Stimulated activated naive CD8-positive, alpha-beta T cell treated with anti-CD3 and anti-CD28 coated beads, Interleukin-15, Interleukin-2, amounts not matched to agents 100 ng/mL and 50 ng/mL, for 24 hours (primary cell): ENCODE results near the gene SERPINE2.

Source experiments
- H3K27ac Mint-ChIP-seq: one replicate; pipeline ENCODE4 v1.8.0; 2021; ENCODE audit warnings: mild to moderate bottlenecking, mixed read lengths
- H3K27me3 Mint-ChIP-seq: one replicate; pipeline ENCODE4 v1.8.0; 2021; ENCODE audit warnings: mixed read lengths
- H3K36me3 Mint-ChIP-seq: one replicate; pipeline ENCODE4 v1.8.0; 2021; ENCODE audit warnings: low read depth, mixed read lengths
- H3K4me1 Mint-ChIP-seq: one replicate; pipeline ENCODE4 v1.8.0; 2021; ENCODE audit warnings: low read depth, mixed read lengths
- H3K4me3 Mint-ChIP-seq: one replicate; pipeline ENCODE4 v1.8.0; 2021; ENCODE audit warnings: mild to moderate bottlenecking, mixed read lengths
- H3K9me3 Mint-ChIP-seq: one replicate; pipeline ENCODE4 v1.8.0; 2021; ENCODE audit warnings: mixed read lengths

The SERPINE2 gene

DNA sequence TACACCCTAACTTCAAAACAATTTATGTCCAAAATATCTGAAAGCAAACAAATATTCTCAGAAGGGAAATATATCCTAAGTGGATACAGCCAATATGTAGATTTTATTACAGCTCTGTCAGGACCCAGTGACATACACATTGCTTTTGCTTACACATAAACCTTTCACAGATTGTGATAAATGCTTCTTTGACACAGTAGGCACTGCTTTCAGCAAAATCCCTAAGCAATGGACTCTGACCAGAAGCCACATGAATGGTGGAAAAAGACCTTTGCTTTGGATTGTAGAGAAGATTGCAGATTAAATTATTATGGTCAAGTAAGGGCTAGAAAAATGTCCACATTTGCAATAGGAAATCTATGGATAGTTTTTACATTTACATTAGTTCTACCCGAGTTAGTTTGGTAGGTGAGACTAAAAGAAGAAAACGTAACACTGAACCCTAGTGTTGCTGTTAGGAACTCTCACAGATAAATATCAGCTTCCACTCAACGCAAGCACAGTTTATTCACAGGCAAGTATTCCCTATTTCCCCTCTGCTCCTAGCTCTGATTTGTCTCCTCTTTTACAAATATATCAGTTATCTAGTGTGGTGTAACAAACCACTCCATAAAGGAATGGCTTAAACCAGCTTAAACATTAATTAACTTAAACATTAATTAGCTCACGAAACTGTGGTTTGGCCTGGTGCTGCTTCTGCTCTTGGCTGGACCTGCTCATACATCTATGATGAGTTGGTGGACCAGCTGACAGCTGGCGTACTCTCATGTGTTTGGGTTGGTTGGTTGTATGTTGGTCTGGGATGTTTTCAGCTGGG lies 23.6 kb upstream of the SERPINE2 start:
- H3K4me3 Mint-ChIP-seq = no peak overlapping the region
- no peaks in the 10 kb centered on the region for H3K9me3 Mint-ChIP-seq
- H3K4me1 Mint-ChIP-seq = no peaks in the 10 kb centered on the region
- H3K27ac Mint-ChIP-seq = no peak overlapping the region
- H3K36me3 Mint-ChIP-seq = no peaks in the 10 kb centered on the region
- H3K27me3 Mint-ChIP-seq = no peaks in the 10 kb centered on the region

DNA sequence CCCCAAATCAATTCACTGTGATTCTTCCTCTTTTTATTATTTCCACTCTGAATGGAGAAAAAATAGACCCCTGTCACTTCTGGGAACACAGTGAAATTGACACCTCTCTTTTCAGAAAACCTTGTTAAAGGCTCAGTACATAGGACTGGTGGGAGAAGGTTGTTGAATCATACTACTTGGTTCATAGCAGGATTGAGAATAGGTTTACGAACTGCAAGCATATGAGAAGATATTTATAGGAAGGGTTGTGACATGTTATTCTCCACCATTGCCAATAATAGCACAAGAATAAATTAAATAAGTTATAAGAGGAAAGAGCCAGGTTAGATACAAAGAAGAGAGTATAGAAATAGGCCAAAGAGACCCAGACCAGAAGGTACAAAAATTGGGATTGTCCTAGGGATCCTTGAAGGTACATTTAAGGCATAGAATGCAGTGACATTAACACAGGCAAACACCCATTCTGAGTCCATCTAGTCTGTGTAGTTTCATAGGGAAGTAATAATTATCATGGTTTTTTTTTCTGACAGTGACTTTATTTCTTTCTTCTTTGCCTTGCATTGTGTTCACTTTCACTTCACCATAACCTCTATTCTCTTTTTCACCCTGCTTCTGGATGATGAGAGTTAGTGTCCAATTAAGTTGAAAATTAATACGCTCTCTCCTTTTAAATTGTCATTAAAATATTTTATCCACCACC lies 21.8 kb upstream of the SERPINE2 start:
- no peak overlapping the region for H3K4me3 Mint-ChIP-seq
- H3K36me3 Mint-ChIP-seq = no peaks in the 10 kb centered on the region
- no peaks in the 10 kb centered on the region for H3K27me3 Mint-ChIP-seq
- no peaks in the 10 kb centered on the region for H3K4me1 Mint-ChIP-seq
- no peaks in the 10 kb centered on the region for H3K9me3 Mint-ChIP-seq
- H3K27ac Mint-ChIP-seq = no peak overlapping the region

DNA sequence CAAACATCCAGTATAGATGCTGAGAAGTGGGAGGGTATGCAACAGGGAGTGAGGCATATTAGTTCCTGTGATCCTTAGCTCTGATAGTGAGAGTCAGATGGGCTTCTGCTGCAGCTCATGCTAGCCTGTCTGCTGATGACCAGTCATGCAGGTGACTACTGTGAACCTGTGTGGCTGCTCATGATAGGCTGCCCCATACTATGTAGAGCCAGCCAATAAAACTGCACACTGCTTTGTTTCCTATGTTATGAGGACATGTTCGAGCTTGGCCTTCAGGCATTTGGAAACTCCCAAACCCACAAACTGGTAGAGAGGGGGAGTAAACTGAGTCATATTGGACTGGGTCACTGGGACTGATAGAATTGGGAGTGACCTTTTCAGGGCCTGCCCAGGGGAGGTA lies 20.1 kb upstream of the SERPINE2 start:
- Mint-ChIP-seq H3K4me1 (no peaks in the 10 kb centered on the region), H3K36me3 (no peaks in the 10 kb centered on the region), H3K27ac (no peak overlapping the region), H3K4me3 (no peak overlapping the region), H3K9me3 (no peaks in the 10 kb centered on the region), H3K27me3 (no peaks in the 10 kb centered on the region)

DNA sequence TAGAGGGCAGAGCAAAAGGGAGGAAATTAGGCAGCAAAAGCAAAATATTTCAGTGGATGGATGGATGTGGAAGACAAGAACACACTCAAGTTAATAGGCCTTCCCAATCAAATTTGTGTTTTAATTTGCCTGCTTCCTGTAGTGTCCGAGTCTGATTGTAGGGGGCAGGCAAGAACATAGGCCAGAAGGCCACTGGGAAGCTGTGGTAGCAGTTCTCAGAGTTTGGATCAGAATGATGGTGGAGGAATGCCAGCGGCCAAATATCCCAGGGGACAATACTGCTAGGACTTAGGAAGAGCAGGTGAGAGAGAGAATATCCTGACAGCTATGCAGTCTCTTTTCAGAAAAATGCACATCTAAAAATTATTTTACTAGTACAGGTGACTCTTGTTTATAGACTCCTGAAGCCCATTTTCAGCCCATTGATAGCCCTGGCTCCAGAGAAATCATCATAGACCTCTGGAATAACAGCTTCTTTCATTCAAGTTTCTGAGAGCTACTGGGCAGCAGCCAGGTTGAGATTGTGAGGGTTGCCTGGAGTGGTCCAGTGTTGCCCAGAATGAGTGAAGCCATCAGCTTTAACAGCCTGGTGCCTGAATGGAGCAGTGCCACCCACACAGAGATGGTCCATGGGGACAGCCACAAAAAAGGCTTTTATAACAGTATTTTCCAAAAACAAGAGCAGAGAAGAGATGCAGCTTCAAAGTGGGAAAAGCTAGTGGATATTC lies 19.1 kb upstream of the SERPINE2 start:
- Mint-ChIP-seq H3K36me3 (no peaks in the 10 kb centered on the region), H3K27me3 (no peaks in the 10 kb centered on the region), H3K4me1 (no peaks in the 10 kb centered on the region), H3K4me3 (no peak overlapping the region), H3K9me3 (no peaks in the 10 kb centered on the region), H3K27ac (no peak overlapping the region)

DNA sequence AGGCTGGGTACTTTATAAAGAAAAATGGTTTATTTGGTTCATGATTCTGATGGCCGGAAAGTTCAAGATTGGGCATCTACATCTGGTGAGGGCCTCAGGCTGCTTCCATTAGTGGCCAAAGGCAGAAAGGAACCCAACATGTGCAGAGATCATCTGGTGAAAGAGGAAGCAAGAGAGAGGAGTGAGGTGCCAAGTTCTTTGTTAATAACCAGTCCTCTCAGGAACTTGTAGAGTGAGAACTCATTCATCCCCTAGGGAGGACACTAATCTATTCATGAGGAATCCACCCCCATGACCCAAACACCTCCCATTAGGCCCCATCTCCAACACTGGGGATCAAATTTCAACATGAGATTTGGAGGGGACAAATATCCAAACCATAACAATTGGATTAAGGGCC lies 17.8 kb upstream of the SERPINE2 start:
- H3K4me1 Mint-ChIP-seq = no peaks in the 10 kb centered on the region
- H3K9me3 Mint-ChIP-seq = no peaks in the 10 kb centered on the region
- H3K27ac Mint-ChIP-seq = no peak overlapping the region
- no peak overlapping the region for H3K4me3 Mint-ChIP-seq
- no peaks in the 10 kb centered on the region for H3K36me3 Mint-ChIP-seq
- H3K27me3 Mint-ChIP-seq = peaks cover 5% of the 10 kb centered on the region

DNA sequence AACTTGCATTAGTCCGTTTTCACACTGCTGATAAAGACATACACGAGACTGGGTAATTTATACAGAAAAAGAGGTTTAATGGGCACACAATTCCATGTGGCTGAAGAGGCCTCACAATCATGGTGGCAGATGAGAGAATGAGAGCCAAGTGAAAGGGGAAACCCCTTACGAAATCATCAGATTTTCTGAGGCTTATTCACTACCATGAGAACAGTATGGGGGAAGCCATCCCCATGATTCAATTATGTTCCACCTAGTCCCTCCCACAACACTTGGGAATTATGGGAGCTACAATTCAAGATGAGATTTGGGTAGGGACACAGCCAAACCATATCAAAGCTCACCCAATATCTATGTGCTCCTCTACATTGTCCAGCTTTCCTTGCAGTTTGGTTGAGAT lies 16.0 kb upstream of the SERPINE2 start:
- no peak overlapping the region for H3K4me3 Mint-ChIP-seq
- H3K27me3 Mint-ChIP-seq = peaks cover 21% of the 10 kb centered on the region
- no peaks in the 10 kb centered on the region for H3K4me1 Mint-ChIP-seq
- no peaks in the 10 kb centered on the region for H3K9me3 Mint-ChIP-seq
- H3K36me3 Mint-ChIP-seq = no peaks in the 10 kb centered on the region
- no peak overlapping the region for H3K27ac Mint-ChIP-seq

DNA sequence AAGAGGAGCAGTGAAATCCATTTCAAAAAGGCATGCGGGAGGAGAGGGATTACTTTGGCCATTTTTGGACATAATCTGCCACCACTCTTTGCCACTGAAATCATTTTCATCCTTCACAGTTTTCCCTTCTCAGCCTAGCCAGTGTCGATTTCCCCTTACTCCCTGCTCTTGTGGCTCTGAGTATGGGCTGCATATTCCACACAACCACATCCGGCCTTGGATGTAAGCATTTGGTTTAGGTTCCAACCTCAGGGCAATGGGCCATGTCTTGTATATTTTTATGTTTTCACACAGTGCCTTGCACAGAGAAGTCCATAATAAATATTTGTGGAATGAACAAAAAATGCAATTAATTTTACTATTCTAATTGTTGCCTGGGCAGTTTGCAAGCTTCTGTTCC lies 7.7 kb upstream of the SERPINE2 start:
- Mint-ChIP-seq H3K27me3 (peaks cover 58% of the 10 kb centered on the region), H3K4me1 (no peaks in the 10 kb centered on the region), H3K27ac (no peak overlapping the region), H3K4me3 (no peak overlapping the region), H3K36me3 (no peaks in the 10 kb centered on the region), H3K9me3 (no peaks in the 10 kb centered on the region)

DNA sequence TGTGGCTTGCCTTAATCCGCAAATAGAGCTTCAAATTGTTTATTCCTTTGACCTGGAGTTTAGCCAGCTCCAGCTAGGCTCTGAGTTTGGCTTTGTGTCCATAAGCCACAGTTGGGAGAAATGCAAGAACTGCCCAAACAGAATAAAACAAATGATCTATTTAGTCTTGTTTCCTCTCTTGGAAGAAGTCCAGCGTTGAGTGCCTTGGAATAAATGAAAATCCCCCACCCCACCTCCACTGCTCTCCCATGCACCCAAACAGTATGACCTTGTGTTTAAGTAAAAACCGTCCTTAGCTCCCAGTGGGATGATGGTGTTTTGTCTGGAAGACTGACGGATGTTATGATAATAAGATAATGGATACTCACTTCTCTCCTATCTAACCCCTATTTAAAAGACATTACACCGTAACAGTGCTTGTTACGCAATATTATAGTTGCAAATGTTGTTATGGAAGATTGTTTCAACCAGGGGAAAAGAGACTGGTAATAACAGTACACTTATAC lies 3.2 kb upstream of the SERPINE2 start:
- Mint-ChIP-seq H3K27ac (no peak overlapping the region), H3K27me3 (peaks cover 61% of the 10 kb centered on the region), H3K4me3 (no peak overlapping the region)

DNA sequence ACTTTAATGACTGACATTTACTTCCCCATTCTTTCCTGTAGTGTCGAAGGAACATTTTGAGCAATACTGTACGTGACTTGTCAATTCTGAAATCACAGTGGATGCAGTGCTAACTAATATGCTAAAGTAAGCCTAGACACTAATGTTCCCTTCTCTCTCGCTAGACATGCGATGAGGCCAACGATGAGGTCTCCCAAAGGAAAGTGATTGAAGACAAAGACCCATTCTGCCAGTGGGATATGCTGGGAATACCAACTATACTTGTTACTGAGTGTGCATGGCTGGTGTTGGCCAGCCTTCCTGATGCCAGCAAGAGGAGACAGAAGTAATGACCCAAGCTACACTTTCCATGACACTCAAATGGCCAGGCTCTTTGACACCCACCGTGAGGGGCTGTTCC lies 2.5 kb upstream of the SERPINE2 start:
- no peak overlapping the region for H3K27ac Mint-ChIP-seq
- H3K27me3 Mint-ChIP-seq = peaks cover 65% of the 10 kb centered on the region
- peaks cover 5% of the 10 kb centered on the region for H3K36me3 Mint-ChIP-seq
- no peak overlapping the region for H3K4me3 Mint-ChIP-seq
- no peaks in the 10 kb centered on the region for H3K9me3 Mint-ChIP-seq
- peaks cover 15% of the 10 kb centered on the region for H3K4me1 Mint-ChIP-seq

More for the DNA sequence above, 3.2 kb upstream of the SERPINE2 start:
- Mint-ChIP-seq H3K36me3 (peaks cover 5% of the 10 kb centered on the region), H3K9me3 (no peaks in the 10 kb centered on the region), H3K4me1 (peaks cover 13% of the 10 kb centered on the region)

DNA sequence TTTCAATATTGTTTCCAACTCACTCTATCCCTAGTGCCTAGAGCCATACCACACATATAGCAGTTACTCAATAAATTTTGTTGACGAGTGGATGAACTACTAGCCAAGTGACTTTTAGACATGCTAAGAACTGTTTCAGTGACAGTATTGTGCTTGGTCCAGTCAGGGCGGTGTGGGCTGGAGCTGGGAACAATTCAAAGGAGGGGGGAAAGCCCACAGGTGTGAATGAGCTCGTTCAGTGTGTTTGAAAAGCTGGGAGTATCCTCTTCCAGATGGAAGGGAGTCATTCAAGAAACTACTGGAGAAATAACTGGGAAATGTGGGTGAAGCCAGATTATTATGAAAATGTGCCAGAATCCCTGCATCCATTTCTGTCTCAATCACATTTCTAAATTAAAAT lies 1.7 kb upstream of the SERPINE2 start:
- Mint-ChIP-seq H3K9me3 (no peaks in the 10 kb centered on the region), H3K4me1 (peaks cover 15% of the 10 kb centered on the region), H3K27ac (no peak overlapping the region), H3K27me3 (peaks cover 68% of the 10 kb centered on the region), H3K36me3 (peaks cover 5% of the 10 kb centered on the region), H3K4me3 (peak overlapping the region; percentile 48)

DNA sequence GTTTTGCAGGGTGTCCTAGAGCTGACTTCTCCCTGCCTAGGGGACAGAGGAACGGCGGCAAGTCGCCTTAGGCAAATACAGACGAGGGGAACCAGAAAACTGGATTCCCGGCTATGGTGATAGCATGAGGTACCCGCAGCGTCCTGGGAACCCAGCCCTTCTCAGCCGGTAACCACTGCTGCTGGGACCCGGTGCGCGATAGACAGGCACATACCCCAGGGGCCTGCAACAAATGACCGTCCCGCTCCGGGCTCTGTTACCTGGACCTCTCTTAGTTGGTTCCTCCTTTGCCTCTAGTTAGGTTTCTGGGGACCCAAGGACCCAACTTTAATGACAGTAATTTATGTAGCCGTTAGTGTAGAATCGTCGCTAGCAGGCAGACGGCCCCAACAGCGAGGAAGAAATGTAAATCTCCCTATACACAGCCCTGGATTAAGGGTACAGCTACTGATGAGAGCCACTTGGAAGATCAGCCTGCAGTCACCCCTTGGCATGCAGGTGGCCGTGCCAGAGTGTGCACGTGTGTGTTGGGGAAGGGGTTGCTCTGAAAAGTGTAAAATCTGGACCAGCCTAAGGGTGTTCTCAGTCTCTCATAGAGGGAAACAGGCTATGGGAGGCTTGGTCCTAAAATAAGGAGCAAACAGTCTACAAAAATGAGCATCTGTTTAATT lies 819 bp upstream of the SERPINE2 start:
- Mint-ChIP-seq H3K36me3 (peaks cover 5% of the 10 kb centered on the region), H3K27ac (no peak overlapping the region), H3K27me3 (peaks cover 66% of the 10 kb centered on the region), H3K4me3 (peak overlapping the region; percentile 80), H3K4me1 (peaks cover 15% of the 10 kb centered on the region), H3K9me3 (no peaks in the 10 kb centered on the region)

DNA sequence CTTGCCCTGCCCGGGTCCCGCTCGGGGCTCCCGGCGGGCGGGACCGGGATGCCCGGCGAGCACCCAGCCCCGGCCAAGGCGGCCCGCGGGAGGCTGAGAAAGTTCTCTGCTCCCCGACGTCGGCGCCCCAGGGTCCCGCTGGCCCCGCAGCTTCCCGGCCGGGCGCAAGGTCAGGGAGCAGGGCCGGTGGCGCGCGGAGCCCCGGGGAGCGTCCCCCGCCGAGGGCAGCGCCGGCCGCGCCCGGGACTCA lies 331 bp downstream of the SERPINE2 start:
- peaks cover 20% of the 10 kb centered on the region for H3K4me1 Mint-ChIP-seq
- H3K36me3 Mint-ChIP-seq = peaks cover 5% of the 10 kb centered on the region

DNA sequence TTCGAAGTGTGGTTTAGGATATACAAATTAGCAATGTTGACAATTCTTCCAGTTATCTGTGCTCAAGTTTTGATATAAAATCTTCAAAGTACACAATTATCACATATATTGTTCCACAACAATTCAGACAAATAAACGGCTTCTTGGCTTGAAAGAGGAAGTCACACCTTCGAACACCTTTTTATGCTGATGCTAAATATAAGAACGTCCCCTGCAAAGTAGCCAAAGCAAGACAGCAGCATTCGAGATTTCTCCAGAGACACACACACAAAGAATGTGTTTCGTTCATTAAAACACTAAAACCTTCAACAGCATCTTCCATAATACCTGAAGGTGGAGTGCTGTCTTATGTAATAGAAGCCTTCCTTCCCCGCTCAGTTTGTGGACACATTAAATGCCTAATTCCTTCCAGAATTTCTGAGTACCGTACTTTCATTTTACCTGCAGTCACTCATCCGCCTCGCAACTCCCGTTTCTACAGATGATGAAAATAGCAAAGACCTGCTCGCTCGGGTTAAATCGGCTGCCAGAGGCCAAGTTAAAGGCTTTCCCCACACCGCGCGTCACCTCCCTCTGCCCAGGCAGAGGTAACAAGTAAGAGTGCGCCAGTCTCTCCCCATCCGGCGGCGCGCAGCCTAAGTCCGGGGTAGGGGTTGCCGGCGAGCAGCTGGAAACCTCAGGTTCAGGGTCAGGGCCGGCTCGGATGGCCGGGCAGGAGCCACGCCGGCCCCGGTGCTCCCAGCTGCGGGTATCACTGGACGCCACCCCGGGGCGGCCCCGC lies 847 bp downstream of the SERPINE2 start:
- Mint-ChIP-seq H3K36me3 (peaks cover 5% of the 10 kb centered on the region), H3K4me1 (peaks cover 25% of the 10 kb centered on the region), H3K27me3 (peaks cover 56% of the 10 kb centered on the region), H3K4me3 (peak overlapping the region; percentile 98), H3K9me3 (no peaks in the 10 kb centered on the region), H3K27ac (peak overlapping the region; percentile 73)

More for the DNA sequence above, 331 bp downstream of the SERPINE2 start:
- no peak overlapping the region for H3K27ac Mint-ChIP-seq
- peaks cover 61% of the 10 kb centered on the region for H3K27me3 Mint-ChIP-seq
- H3K9me3 Mint-ChIP-seq = no peaks in the 10 kb centered on the region
- H3K4me3 Mint-ChIP-seq = no peak overlapping the region

DNA sequence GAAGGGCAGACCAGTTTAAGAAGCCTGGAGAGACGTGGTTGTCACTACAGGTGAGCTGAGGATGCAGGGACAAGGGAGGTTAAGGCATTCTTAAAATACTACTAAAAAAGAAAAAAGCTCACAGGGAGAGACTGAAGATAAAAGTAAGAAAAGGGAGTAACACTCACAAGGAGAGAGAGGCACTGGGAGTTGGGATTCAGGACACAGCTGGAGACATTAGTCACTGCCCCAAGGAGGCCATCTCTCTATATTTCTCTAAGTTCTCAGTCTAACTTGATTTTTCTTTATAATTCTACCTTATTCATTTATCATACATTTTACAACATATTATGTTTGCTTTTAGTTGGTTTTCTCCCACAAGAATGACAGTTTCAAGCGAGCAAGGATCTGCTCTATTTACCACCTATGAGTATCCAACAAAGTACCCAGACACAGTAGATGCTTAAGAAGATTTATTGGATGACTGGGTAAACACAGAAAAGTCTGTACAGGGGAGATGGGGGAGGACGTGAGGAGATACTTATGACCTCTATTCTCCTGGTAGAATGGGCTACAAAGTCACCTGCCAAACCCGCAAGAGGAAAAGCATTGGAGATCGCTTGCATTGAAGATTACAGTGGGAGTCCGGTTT lies 2.2 kb downstream of the SERPINE2 start:
- H3K36me3 Mint-ChIP-seq = peaks cover 5% of the 10 kb centered on the region
- no peaks in the 10 kb centered on the region for H3K9me3 Mint-ChIP-seq
- H3K4me3 Mint-ChIP-seq = peak overlapping the region; percentile 98
- no peak overlapping the region for H3K27ac Mint-ChIP-seq
- peaks cover 43% of the 10 kb centered on the region for H3K27me3 Mint-ChIP-seq
- peaks cover 39% of the 10 kb centered on the region for H3K4me1 Mint-ChIP-seq
